ENCODE results near the gene PNMA8C.

- TF ChIP-seq, protein P1, sequence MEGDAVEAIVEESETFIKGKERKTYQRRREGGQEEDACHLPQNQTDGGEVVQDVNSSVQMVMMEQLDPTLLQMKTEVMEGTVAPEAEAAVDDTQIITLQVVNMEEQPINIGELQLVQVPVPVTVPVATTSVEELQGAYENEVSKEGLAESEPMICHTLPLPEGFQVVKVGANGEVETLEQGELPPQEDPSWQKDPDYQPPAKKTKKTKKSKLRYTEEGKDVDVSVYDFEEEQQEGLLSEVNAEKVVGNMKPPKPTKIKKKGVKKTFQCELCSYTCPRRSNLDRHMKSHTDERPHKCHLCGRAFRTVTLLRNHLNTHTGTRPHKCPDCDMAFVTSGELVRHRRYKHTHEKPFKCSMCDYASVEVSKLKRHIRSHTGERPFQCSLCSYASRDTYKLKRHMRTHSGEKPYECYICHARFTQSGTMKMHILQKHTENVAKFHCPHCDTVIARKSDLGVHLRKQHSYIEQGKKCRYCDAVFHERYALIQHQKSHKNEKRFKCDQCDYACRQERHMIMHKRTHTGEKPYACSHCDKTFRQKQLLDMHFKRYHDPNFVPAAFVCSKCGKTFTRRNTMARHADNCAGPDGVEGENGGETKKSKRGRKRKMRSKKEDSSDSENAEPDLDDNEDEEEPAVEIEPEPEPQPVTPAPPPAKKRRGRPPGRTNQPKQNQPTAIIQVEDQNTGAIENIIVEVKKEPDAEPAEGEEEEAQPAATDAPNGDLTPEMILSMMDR (conservative IDR thresholded peaks at IDR 0.05; ENCODE audit: low read depth in 2 of 2) = no peak
- TF ChIP-seq POLR2AphosphoS5 (IDR thresholded peaks at IDR 0.05; ENCODE audit: low read depth) (no peak), CREB1 (CRISPR knock-in tag; IDR thresholded peaks at IDR 0.05; ENCODE audit: low read depth) (no peak), EZH2 (IDR thresholded peaks at IDR 0.05; ENCODE audit: low read depth, unreplicated experiment) (no peak), STAT1 (IDR thresholded peaks at IDR 0.05; ENCODE audit: unreplicated experiment) (no peak), EZH2phosphoT487 (IDR thresholded peaks at IDR 0.05; ENCODE audit: unreplicated experiment) (no peak), REST (IDR thresholded peaks at IDR 0.05; ENCODE audit: unreplicated experiment) (no peak), JUNB (IDR thresholded peaks at IDR 0.05; ENCODE audit: unreplicated experiment) (no peak), NANOG (IDR thresholded peaks at IDR 0.05; ENCODE audit: borderline replicate concordance) (no peak), ZNF114 (CRISPR knock-in tag; IDR thresholded peaks at IDR 0.05) (no peak)
- TF ChIP-seq, protein P2, sequence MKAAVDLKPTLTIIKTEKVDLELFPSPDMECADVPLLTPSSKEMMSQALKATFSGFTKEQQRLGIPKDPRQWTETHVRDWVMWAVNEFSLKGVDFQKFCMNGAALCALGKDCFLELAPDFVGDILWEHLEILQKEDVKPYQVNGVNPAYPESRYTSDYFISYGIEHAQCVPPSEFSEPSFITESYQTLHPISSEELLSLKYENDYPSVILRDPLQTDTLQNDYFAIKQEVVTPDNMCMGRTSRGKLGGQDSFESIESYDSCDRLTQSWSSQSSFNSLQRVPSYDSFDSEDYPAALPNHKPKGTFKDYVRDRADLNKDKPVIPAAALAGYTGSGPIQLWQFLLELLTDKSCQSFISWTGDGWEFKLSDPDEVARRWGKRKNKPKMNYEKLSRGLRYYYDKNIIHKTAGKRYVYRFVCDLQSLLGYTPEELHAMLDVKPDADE (IDR thresholded peaks at IDR 0.05) = no peak
Observed at GRCh38 chr19:46383846-46384245, 44.9 kb downstream of the PNMA8C start.
